ENCODE data around the gene SPTB.

Gene SPTB

GRCh38 chr14:64736271-64737169 lies 143.2 kb downstream of the SPTB start:
- peaks cover 47% of the 10 kb centered on the region for H3K4me1 ChIP-seq
- peak overlapping the region; percentile 60 for H3K27ac ChIP-seq
- H3K9me3 ChIP-seq: no peaks in the 10 kb centered on the region
- H3K4me2 ChIP-seq: peak overlapping the region; percentile 83
- no peak overlapping the region for H3K4me3 ChIP-seq
- H4K20me1 ChIP-seq: no peaks in the 10 kb centered on the region
- no peak overlapping the region for H3K9ac ChIP-seq
- peaks cover 35% of the 10 kb centered on the region for H3K36me3 ChIP-seq
- H3K27me3 ChIP-seq: no peaks in the 10 kb centered on the region
- TF ChIP-seq Cebpa-rat (IDR thresholded peaks at IDR 0.05): no peak

- TF ChIP-seq Cebpa-rat (IDR thresholded peaks at IDR 0.05): no peak
- Histone ChIP-seq H3K27ac (peak overlapping the region; percentile 60; the same call in 1 of the 2 replicates), H3K4me3 (no peak overlapping the region), H3K36me3 (peaks cover 21% of the 10 kb centered on the region; the same call in 1 of the 2 replicates), H3K9me3 (no peaks in the 10 kb centered on the region), H3K4me1 (peaks cover 51% of the 10 kb centered on the region), H4K20me1 (no peaks in the 10 kb centered on the region), H3K27me3 (no peaks in the 10 kb centered on the region), H3K9ac (no peak overlapping the region; the same call in 1 of the 2 replicates), H3K4me2 (peak overlapping the region; percentile 83)
Observed at GRCh38 chr14:64734990-64735389, 144.7 kb downstream of the SPTB start.

GRCh38 chr14:64733899-64734298 lies 145.8 kb downstream of the SPTB start:
- Histone ChIP-seq H3K4me3 (no peak overlapping the region), H3K9me3 (no peaks in the 10 kb centered on the region), H3K9ac (no peak overlapping the region), H3K27ac (no peak overlapping the region), H3K27me3 (no peaks in the 10 kb centered on the region), H3K4me2 (no peak overlapping the region), H3K36me3 (peaks cover 21% of the 10 kb centered on the region; the same call in 1 of the 2 replicates), H3K4me1 (peaks cover 62% of the 10 kb centered on the region), H4K20me1 (no peaks in the 10 kb centered on the region)
- no peak for TF ChIP-seq Cebpa-rat (IDR thresholded peaks at IDR 0.05)

- Histone ChIP-seq H3K27ac (no peak overlapping the region), H3K9ac (no peak overlapping the region), H3K4me3 (no peak overlapping the region), H3K9me3 (no peaks in the 10 kb centered on the region), H3K36me3 (peaks cover 16% of the 10 kb centered on the region; the same call in 1 of the 2 replicates), H3K4me2 (no peak overlapping the region), H3K27me3 (no peaks in the 10 kb centered on the region), H4K20me1 (no peaks in the 10 kb centered on the region), H3K4me1 (peaks cover 62% of the 10 kb centered on the region)
- no peak for TF ChIP-seq Cebpa-rat (IDR thresholded peaks at IDR 0.05)
Observed at GRCh38 chr14:64733321-64733720, 146.4 kb downstream of the SPTB start.

- no peak overlapping the region for H3K9ac ChIP-seq
- no peak overlapping the region for H3K4me2 ChIP-seq
- H3K36me3 ChIP-seq: peaks cover 20% of the 10 kb centered on the region
- H4K20me1 ChIP-seq: no peaks in the 10 kb centered on the region
- TF ChIP-seq Cebpa-rat (IDR thresholded peaks at IDR 0.05): no peak
- no peaks in the 10 kb centered on the region for H3K27me3 ChIP-seq
- H3K9me3 ChIP-seq: no peaks in the 10 kb centered on the region
- H3K27ac ChIP-seq: no peak overlapping the region
- peaks cover 57% of the 10 kb centered on the region for H3K4me1 ChIP-seq
- H3K4me3 ChIP-seq: no peak overlapping the region
Observed at GRCh38 chr14:64732536-64733120, 147.1 kb downstream of the SPTB start.

GRCh38 chr14:64732066-64732465 lies 147.6 kb downstream of the SPTB start:
- peaks cover 21% of the 10 kb centered on the region for H3K36me3 ChIP-seq
- no peak overlapping the region for H3K27ac ChIP-seq
- H3K4me3 ChIP-seq: no peak overlapping the region
- no peaks in the 10 kb centered on the region for H3K9me3 ChIP-seq
- no peak for TF ChIP-seq Cebpa-rat (IDR thresholded peaks at IDR 0.05)
- no peak overlapping the region for H3K4me2 ChIP-seq
- H3K27me3 ChIP-seq: no peaks in the 10 kb centered on the region
- H4K20me1 ChIP-seq: no peaks in the 10 kb centered on the region
- peaks cover 51% of the 10 kb centered on the region for H3K4me1 ChIP-seq
- H3K9ac ChIP-seq: no peak overlapping the region

- H3K36me3 ChIP-seq: peaks cover 21% of the 10 kb centered on the region
- H3K27ac ChIP-seq: no peak overlapping the region
- no peak overlapping the region for H3K9ac ChIP-seq
- no peak overlapping the region for H3K4me3 ChIP-seq
- no peak overlapping the region for H3K4me2 ChIP-seq
- TF ChIP-seq Cebpa-rat (IDR thresholded peaks at IDR 0.05): no peak
- H4K20me1 ChIP-seq: peaks cover 7% of the 10 kb centered on the region
- no peaks in the 10 kb centered on the region for H3K27me3 ChIP-seq
- no peaks in the 10 kb centered on the region for H3K9me3 ChIP-seq
- peaks cover 51% of the 10 kb centered on the region for H3K4me1 ChIP-seq
Observed at GRCh38 chr14:64731141-64731581, 148.5 kb downstream of the SPTB start.

GRCh38 chr14:64730681-64731080 lies 149.0 kb downstream of the SPTB start:
- Histone ChIP-seq H3K27ac (no peak overlapping the region), H3K4me1 (peaks cover 51% of the 10 kb centered on the region), H3K36me3 (peaks cover 21% of the 10 kb centered on the region), H3K27me3 (no peaks in the 10 kb centered on the region), H4K20me1 (peaks cover 12% of the 10 kb centered on the region), H3K4me2 (no peak overlapping the region), H3K9ac (no peak overlapping the region), H3K4me3 (no peak overlapping the region), H3K9me3 (no peaks in the 10 kb centered on the region)
- no peak for TF ChIP-seq Cebpa-rat (IDR thresholded peaks at IDR 0.05)

GRCh38 chr14:64730061-64730440 lies 149.7 kb downstream of the SPTB start:
- TF ChIP-seq Cebpa-rat (IDR thresholded peaks at IDR 0.05): no peak
- Histone ChIP-seq H3K4me3 (no peak overlapping the region), H3K4me1 (peaks cover 51% of the 10 kb centered on the region), H3K9me3 (no peaks in the 10 kb centered on the region), H3K36me3 (peaks cover 21% of the 10 kb centered on the region), H3K27ac (no peak overlapping the region), H3K9ac (no peak overlapping the region), H3K4me2 (peak overlapping the region; percentile 39; the same call in 1 of the 2 replicates), H4K20me1 (peaks cover 16% of the 10 kb centered on the region), H3K27me3 (no peaks in the 10 kb centered on the region)

Data from BLaER1 (cell line).